Loucy (cell line): ENCODE results near the gene PSEN1.

Experiments
- H2AFZ ChIP-seq: fragments of 200-600 bp; sonication (generic); 2 replicates; pipeline ENCODE4 v1.6.0; 2016; ENCODE audit warnings: antibody characterized with exemption, mild to moderate bottlenecking, low read length, moderate library complexity
- H3F3A ChIP-seq: fragments of 200-600 bp; 2 replicates; pipeline ENCODE4 v1.6.0; 2016; ENCODE audit warnings: antibody characterized with exemption, low read depth, mild to moderate bottlenecking
- H3K27me3 ChIP-seq: fragments of 200-600 bp; sonication (generic); 2 replicates; pipeline ENCODE4 v1.6.1; 2014; ENCODE audit warnings: low read length, mild to moderate bottlenecking; ENCODE audit not compliant: insufficient read depth, poor library complexity, severe bottlenecking
- H3K36me3 ChIP-seq: fragments of 200-600 bp; sonication (generic); 2 replicates; pipeline ENCODE4 v1.6.1; 2016; ENCODE audit warnings: low read length; ENCODE audit not compliant: insufficient read depth
- H3K4me1 ChIP-seq: fragments of 200-600 bp; sonication (generic); 2 replicates; pipeline ENCODE4 v1.5.1; 2014; ENCODE audit warnings: low read length, mild to moderate bottlenecking; ENCODE audit not compliant: insufficient read depth, poor library complexity, severe bottlenecking
- H3K4me2 ChIP-seq: fragments of 200-600 bp; sonication (generic); 2 replicates; pipeline ENCODE4 v1.6.0; 2014; ENCODE audit warnings: antibody characterized with exemption, low read length, low read depth, mild to moderate bottlenecking; ENCODE audit not compliant: poor library complexity, severe bottlenecking
- H3K4me3 ChIP-seq: fragments of 200-600 bp; sonication (generic); 2 replicates; pipeline ENCODE4 v1.5.1; 2014; ENCODE audit warnings: low read length, mild to moderate bottlenecking, mixed read lengths; ENCODE audit not compliant: poor library complexity, severe bottlenecking
- H3K79me2 ChIP-seq: fragments of 200-600 bp; sonication (generic); 2 replicates; pipeline ENCODE4 v1.6.1; 2014; ENCODE audit warnings: low read length; ENCODE audit not compliant: insufficient read depth
- H3K9ac ChIP-seq: fragments of 200-600 bp; sonication (generic); 2 replicates; pipeline ENCODE4 v1.6.0; 2014; ENCODE audit warnings: mild to moderate bottlenecking, low read depth, low read length, moderate library complexity; ENCODE audit not compliant: poor library complexity, severe bottlenecking
- H3K9me2 ChIP-seq: fragments of 200-600 bp; sonication (generic); replicated peaks from 2 replicates; pipeline ENCODE4 v1.6.1; 2016; ENCODE audit warnings: low read depth, low read length, mixed read lengths
- H3K9me3 ChIP-seq: fragments of 200-600 bp; sonication (generic); 2 replicates; pipeline ENCODE4 v1.6.1; 2014; ENCODE audit warnings: mild to moderate bottlenecking, antibody characterized with exemption, low read length, low read depth; ENCODE audit not compliant: insufficient read depth
- H4K20me1 ChIP-seq: fragments of 200-600 bp; sonication (generic); 2 replicates; pipeline ENCODE4 v1.6.0; 2014; ENCODE audit warnings: antibody characterized with exemption, low read length, mild to moderate bottlenecking; ENCODE audit not compliant: insufficient read depth, poor library complexity, severe bottlenecking
- CTCF ChIP-seq: fragments of 200-600 bp; sonication (generic); conservative IDR thresholded peaks from 2 replicates; pipeline ENCODE4 v1.5.1; 2014; ENCODE audit warnings: mild to moderate bottlenecking, antibody characterized with exemption, low read length
- EZH2phosphoT487 ChIP-seq: fragments of 200-600 bp; IDR thresholded peaks from 2 replicates; pipeline ENCODE4 v1.6.1; 2018; ENCODE audit warnings: antibody characterized with exemption, mild to moderate bottlenecking, moderate library complexity, borderline replicate concordance

Gene PSEN1

DNA sequence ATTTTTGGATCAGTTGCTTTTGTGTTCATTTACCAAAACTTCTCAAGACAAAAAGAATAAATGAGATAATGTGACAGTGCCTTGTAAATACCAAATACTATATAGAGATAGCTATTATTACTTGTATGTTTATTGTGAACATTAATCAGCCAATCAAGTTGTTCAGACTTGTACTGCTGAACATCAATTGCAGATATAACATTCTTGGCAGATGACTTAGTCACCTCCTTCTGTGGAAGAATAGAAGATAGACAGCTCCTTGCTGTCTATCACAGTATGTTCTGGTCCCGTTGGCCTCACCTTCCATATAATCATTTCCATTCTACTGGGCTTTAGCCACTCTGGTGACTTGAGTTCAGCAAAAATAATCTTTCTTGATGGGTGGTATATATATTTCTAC, 30.1 kb downstream of the PSEN1 start:
- Histone ChIP-seq H3K36me3 (peaks cover 44% of the 10 kb centered on the region; the same call in 1 of the 2 replicates), H2AFZ (no peak overlapping the region), H3K4me2 (no peak overlapping the region), H3K9ac (no peak overlapping the region), H3K9me2 (no peaks in the 10 kb centered on the region), H3K9me3 (no peaks in the 10 kb centered on the region), H3K79me2 (no peaks in the 10 kb centered on the region), H3K4me1 (peaks cover 9% of the 10 kb centered on the region), H3K4me3 (no peak overlapping the region), H3F3A (no peaks in the 10 kb centered on the region), H4K20me1 (no peaks in the 10 kb centered on the region), H3K27me3 (no peaks in the 10 kb centered on the region)
- TF ChIP-seq EZH2phosphoT487: no peak
- TF ChIP-seq CTCF: no peak

DNA sequence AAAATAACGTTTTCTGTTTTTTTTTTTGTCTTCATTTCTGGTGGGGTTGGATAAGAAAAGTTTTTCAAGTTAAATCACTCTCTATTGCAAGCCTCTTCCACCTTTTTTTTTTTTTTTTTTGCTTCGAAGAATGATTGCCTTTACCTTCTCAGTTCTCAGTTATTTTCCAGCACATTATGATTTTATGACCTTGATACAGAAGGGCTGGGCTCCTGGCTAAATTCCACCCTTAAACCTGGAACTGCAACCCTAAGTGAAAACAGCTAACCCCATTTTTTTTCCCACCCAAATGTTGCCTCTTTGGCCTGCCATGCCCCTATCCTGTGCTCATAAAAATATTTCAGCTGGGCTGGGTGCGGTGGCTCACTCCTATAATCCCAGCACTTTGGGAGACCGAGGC, 31.4 kb downstream of the PSEN1 start:
- Histone ChIP-seq H3K79me2 (no peaks in the 10 kb centered on the region), H3K4me1 (peaks cover 9% of the 10 kb centered on the region), H2AFZ (no peak overlapping the region), H3K4me3 (no peak overlapping the region), H3F3A (no peaks in the 10 kb centered on the region), H4K20me1 (no peaks in the 10 kb centered on the region), H3K4me2 (no peak overlapping the region), H3K9me3 (no peaks in the 10 kb centered on the region), H3K9ac (no peak overlapping the region), H3K36me3 (peaks cover 54% of the 10 kb centered on the region; the same call in 1 of the 2 replicates), H3K9me2 (no peaks in the 10 kb centered on the region), H3K27me3 (no peaks in the 10 kb centered on the region)
- TF ChIP-seq CTCF: no peak
- TF ChIP-seq EZH2phosphoT487: no peak

DNA sequence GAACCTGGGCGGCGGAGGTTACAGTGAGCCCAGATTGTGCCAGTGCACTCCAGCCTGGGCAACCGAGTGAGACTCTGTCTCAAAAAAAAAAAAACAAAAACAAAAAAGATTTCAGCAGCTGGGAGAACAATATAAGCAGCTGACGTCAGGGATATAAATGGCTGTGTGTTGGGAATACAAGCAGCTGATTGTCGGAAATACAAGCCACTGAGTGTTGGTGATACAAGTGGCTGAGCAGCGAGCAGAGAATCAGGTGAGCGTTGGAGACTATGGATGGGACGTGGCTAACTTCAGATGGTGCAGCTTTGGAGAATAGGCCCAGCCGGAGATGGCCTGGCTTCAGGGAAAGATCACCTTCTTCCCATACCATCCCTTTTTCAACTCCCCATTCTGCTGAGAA, 32.0 kb downstream of the PSEN1 start:
- Histone ChIP-seq H3K4me3 (no peak overlapping the region), H3K36me3 (peaks cover 57% of the 10 kb centered on the region; the same call in 1 of the 2 replicates), H3K9me3 (no peaks in the 10 kb centered on the region), H2AFZ (no peak overlapping the region), H3K4me2 (no peak overlapping the region), H3K27me3 (no peaks in the 10 kb centered on the region), H3K9me2 (no peaks in the 10 kb centered on the region), H3F3A (no peaks in the 10 kb centered on the region), H3K9ac (no peak overlapping the region), H4K20me1 (no peaks in the 10 kb centered on the region), H3K79me2 (no peaks in the 10 kb centered on the region), H3K4me1 (peaks cover 9% of the 10 kb centered on the region)
- TF ChIP-seq EZH2phosphoT487 (no peak), CTCF (no peak)
